Measurements from ENCODE around the gene MTFR2. TPM values are rescaled to one million over a fixed set of nuclear protein-coding genes. Genes with fewer than 3 reads are reported as not detected.

The MTFR2 gene
- polyA plus RNA-seq, 1 of the 3 experiments (the other 2 are of a cell fraction) = 7.4 TPM

- no peaks in the 10 kb centered on the region for H3K36me3 ChIP-seq (replicated peaks in 1 of 2; ENCODE audit: control insufficient read depth in 1 of 2, insufficient read depth in 2 of 2, low read length in 1 of 2)
Observed at GRCh38 chr6:136230219-136230853, 19.8 kb downstream of the MTFR2 start.

GRCh38 chr6:136228814-136229213 lies 21.3 kb downstream of the MTFR2 start:
- CTCF ChIA-PET = interaction anchor here (1.5 to 6.1 kb wide), 4 partner anchors 8 to 694 kb away, joined by 3 to 78 read pairs (median 24); no protein-coding TSS in a partner anchor
- no peak overlapping the region for H2AFZ ChIP-seq (ENCODE audit: low read depth)

More at GRCh38 chr6:136230219-136230853, 19.8 kb downstream of the MTFR2 start:
- no peaks in the 10 kb centered on the region; a peak in 1 of 4 replicates for H3K4me1 ChIP-seq (ENCODE audit: control insufficient read depth in 1 of 2, insufficient read depth in 2 of 2, low read depth in 1 of 2, low read length in 1 of 2)
- no peaks in the 10 kb centered on the region for H3F3A ChIP-seq (replicated peaks; ENCODE audit: insufficient read depth)
- H3K4me2 ChIP-seq = no peak overlapping the region
- no peak for DNase-seq
- TF ChIP-seq USF2 (IDR thresholded peaks at IDR 0.05; ENCODE audit: borderline replicate concordance, low read depth, low read length) (no peak), RCOR1 (IDR thresholded peaks at IDR 0.05; ENCODE audit: low read length) (no peak), JUND (IDR thresholded peaks at IDR 0.05) (no peak), YY1 (IDR thresholded peaks at IDR 0.05; ENCODE audit: low read depth) (no peak), FOXJ3 (CRISPR knock-in tag; IDR thresholded peaks at IDR 0.05) (no peak), PBX3 (IDR thresholded peaks at IDR 0.05) (no peak)
- POLR2A ChIA-PET = no interaction called here
- no peaks in the 10 kb centered on the region for H3K79me2 ChIP-seq (ENCODE audit: insufficient read depth)
- H3K4me3 ChIP-seq (ENCODE audit: low read depth in 2 of 2, low read length in 1 of 2) = no peak overlapping the region
- H4K20me1 ChIP-seq (ENCODE audit: insufficient read depth) = no peaks in the 10 kb centered on the region
- H3K9me2 ChIP-seq = no peaks in the 10 kb centered on the region
- no peaks in the 10 kb centered on the region for H3K27me3 ChIP-seq (ENCODE audit: insufficient read depth)
- no peak overlapping the region for H2AFZ ChIP-seq (ENCODE audit: low read depth)
- H3K27ac ChIP-seq (ENCODE audit: low read depth in 2 of 2, low read length in 1 of 2) = no peak overlapping the region
- no peak overlapping the region for H3K9ac ChIP-seq
- CTCF ChIA-PET = interaction anchor here (0.6 to 6.1 kb wide), 7 partner anchors 12 to 695 kb away, joined by 3 to 78 read pairs (median 4); no protein-coding TSS in a partner anchor
- no peaks in the 10 kb centered on the region for H3K9me3 ChIP-seq
- WGBS (ENCODE audit: low lambda C conversion rate) = 98% methylated on average over 2 of the region's 2 CpGs

More at GRCh38 chr6:136228814-136229213, 21.3 kb downstream of the MTFR2 start:
- POLR2A ChIA-PET = no interaction called here
- 98% methylated on average over 2 of the region's 2 CpGs for WGBS (ENCODE audit: low lambda C conversion rate)
- Histone ChIP-seq H3K9me2 (no peaks in the 10 kb centered on the region), H3K27ac (ENCODE audit: low read depth in 2 of 2, low read length in 1 of 2) (no peak overlapping the region), H3K27me3 (ENCODE audit: insufficient read depth) (no peaks in the 10 kb centered on the region), H3K4me1 (ENCODE audit: control insufficient read depth in 1 of 2, insufficient read depth in 2 of 2, low read depth in 1 of 2, low read length in 1 of 2) (no peaks in the 10 kb centered on the region; a peak in 1 of 4 replicates), H3K9ac (no peak overlapping the region), H3K4me2 (no peak overlapping the region), H3K79me2 (ENCODE audit: insufficient read depth) (no peaks in the 10 kb centered on the region), H3K4me3 (ENCODE audit: low read depth in 2 of 2, low read length in 1 of 2) (no peak overlapping the region), H4K20me1 (ENCODE audit: insufficient read depth) (no peaks in the 10 kb centered on the region), H3K9me3 (no peaks in the 10 kb centered on the region), H3F3A (replicated peaks; ENCODE audit: insufficient read depth) (no peaks in the 10 kb centered on the region), H3K36me3 (replicated peaks in 1 of 2; ENCODE audit: control insufficient read depth in 1 of 2, insufficient read depth in 2 of 2, low read length in 1 of 2) (no peaks in the 10 kb centered on the region)
- TF ChIP-seq GABPA (IDR thresholded peaks at IDR 0.05; ENCODE audit: low read depth) (no peak), RCOR1 (IDR thresholded peaks at IDR 0.05; ENCODE audit: low read length) (no peak), USF1 (IDR thresholded peaks at IDR 0.05; ENCODE audit: borderline replicate concordance, low read depth) (no peak), JUND (IDR thresholded peaks at IDR 0.05) (no peak), MXI1 (IDR thresholded peaks at IDR 0.05; ENCODE audit: low read depth, low read length) (no peak), FOXJ3 (CRISPR knock-in tag; IDR thresholded peaks at IDR 0.05) (no peak), SMC3 (IDR thresholded peaks at IDR 0.05; ENCODE audit: low read depth, low read length) (no peak), REST (IDR thresholded peaks at IDR 0.05; ENCODE audit: low read depth, low read length) (no peak), SIN3A (IDR thresholded peaks at IDR 0.05; ENCODE audit: borderline replicate concordance, low read depth, low read length) (no peak), TCF12 (IDR thresholded peaks at IDR 0.05) (no peak), IRF3 (IDR thresholded peaks at IDR 0.05; ENCODE audit: low read depth, low read length) (no peak)
- DNase-seq = no peak
